Measurements from ENCODE around the gene CPNE8.

GRCh38 chr12:38728894-38729293, 176.5 kb downstream of the CPNE8 start:
- no peak for TF ChIP-seq EP300 (IDR thresholded peaks at IDR 0.05)
- no peak for TF ChIP-seq CTCF (IDR thresholded peaks at IDR 0.05)
- TF ChIP-seq POLR2A (IDR thresholded peaks at IDR 0.05) = no peak

All from ovary (tissue), 3 donors.